COLO668 (cell line): ENCODE data around the gene PRICKLE3.
"Not testable (repeated sequence)": the region's sequence is repeated elsewhere in the genome, so short reads cannot be mapped to it uniquely, and the experiment has no call there.

ENCODE experiments used
- DNase-seq: peaks from one replicate; lab custom pipeline; 2025; ENCODE audit not compliant: unreplicated experiment; lab: John Stamatoyannopoulos, UW

PRICKLE3 gene

GRCh38 chrX:49161632-49162031 is 24.5 kb downstream of the PRICKLE3 start:
- DNase-seq, result no peak

DNA sequence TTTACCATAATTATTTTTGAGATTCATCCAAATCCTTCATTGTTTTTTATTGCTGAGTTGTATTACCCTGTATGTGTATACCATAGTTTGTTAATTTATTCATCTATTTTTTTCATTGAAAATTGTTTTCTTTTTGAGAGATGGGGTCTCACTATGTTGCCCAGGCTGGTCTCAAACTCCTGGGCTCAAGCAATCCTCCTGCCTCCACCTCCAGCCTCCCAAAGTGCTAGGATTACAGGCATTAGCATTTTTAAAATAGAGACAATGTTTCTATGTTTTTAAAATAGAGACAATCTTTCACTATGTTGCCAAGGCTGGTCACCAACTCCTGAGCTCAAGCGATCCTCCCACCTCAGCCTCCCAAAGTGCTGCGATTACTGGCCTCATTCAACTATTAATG is 25.3 kb downstream of the PRICKLE3 start:
- DNase-seq, result no peak

DNA sequence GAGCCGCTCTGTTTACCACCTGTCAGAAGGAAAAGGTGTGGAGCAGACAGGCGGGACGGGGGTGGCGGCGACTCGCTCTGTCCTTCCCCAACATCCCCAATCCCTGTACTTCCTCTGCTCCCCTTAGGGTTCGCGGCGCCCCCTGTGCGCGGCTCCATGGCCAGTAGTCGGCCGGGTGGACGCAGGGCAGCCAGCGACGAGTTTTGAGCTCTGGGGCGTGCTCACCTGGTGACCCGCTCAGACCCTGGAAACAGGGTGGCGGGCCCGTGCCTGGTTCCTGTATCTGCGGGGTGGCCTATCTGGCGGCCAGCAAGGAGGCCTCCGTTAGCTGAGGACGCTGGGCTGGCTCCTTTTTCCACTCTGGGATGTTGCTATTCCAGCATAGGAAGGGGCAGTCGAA is 29.0 kb downstream of the PRICKLE3 start:
- DNase-seq, result no peak

DNA sequence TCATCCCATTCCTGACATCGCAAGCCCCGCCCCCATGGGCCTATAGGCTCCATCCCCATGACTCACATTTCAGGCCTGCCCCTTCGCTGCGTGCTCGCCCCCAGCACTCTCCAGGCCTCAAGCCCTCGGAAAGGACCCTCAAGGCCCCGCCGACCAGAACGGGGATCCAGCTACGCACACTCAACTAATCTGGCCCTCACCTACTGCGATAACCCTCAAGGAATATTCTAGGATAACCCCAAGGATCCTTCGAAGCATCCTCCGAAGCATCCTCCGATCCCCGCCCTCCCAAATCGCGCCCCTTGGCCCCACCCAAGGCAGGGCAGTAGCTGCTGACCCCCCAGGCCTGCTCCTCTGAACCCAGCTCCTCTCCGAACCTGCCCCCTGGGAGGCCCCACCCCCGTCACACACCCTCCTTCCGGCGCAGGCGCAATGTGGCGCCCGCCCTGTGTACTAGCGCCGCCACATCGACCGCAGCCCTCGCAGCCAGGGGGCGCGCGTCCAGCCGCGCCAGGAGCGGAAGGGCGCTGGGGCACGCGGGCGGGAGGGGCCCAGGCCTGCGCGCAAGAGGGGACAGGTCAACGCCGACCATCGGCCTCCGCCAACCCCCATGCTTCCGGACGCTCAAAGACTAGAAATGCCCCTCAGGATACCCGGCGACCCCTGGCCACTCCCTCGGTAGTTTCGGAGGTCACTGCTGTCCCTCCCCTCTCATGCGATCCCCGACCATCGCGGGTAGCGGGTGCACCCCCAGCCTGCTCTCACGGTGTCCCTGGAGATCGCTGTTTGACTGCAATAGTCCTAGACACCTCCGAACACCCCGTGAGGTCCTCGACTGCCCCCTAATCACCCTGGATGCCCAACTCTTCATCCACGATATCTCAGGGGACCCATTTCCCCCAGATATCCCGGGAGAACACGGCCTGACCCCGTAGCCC is 30.0 kb downstream of the PRICKLE3 start:
- DNase-seq, result peak; percentile 90

DNA sequence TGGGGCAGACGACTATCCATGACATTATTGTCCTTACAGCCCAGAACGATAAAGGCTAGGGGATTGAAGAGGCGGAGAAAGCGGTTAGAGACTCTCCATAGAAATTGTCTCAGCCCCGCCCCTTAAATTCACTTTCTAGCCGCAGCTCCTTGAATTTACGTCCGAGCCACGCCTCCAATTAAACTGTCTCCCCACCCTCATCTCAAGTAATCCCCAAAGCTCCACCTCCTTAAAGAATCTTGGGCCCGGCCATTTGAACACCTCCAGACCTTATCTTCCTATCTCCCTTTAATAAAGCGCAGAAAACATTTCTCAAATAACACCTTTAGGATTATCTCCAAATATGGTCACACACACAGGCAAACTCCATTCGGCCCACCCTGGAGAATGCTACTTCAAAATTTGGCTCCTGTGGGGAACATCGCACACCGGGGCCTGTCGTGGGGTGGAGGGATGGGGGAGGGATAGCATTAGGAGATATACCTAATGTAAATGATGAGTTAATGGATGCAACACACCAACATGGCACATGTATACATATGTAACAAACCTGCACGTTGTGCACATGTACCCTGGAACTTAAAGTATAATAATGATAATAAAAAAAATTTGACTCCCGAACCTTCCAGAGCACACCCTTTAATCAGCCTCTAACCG is 30.8 kb downstream of the PRICKLE3 start:
- no peak for DNase-seq

DNA sequence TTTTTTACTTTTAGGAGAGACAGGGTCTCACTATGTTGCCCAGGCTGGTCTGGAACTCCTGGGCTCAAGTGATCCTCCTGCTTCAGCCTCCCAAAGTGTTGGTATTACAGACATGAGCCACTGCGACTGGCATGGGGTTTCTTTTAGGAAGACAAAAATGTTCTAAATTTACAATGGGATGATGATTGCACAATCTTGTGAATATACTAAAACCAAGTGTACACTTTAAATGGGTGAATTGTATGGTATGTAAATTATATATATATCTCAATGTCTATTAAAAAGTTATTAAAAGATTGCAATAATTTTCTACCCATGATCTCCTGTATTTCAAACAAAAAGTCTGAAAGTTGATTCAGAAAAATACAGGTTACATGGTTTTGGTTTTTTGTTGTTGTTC is 32.7 kb downstream of the PRICKLE3 start:
- DNase-seq, result no peak

- not testable (repeated sequence) for DNase-seq
These were observed 36.9 kb downstream of the PRICKLE3 start for GRCh38 chrX:49149291-49149690.

- peak; percentile 60 for DNase-seq
These were observed 37.6 kb downstream of the PRICKLE3 start for GRCh38 chrX:49148390-49149100.

GRCh38 chrX:49147936-49148335 is 38.2 kb downstream of the PRICKLE3 start:
- peak; percentile 37 for DNase-seq

GRCh38 chrX:49147282-49147681 is 38.9 kb downstream of the PRICKLE3 start:
- no peak for DNase-seq

GRCh38 chrX:49143154-49143553 is 43.0 kb downstream of the PRICKLE3 start:
- not testable (repeated sequence) for DNase-seq

GRCh38 chrX:49142264-49142663 is 43.9 kb downstream of the PRICKLE3 start:
- DNase-seq, result not testable (repeated sequence)

GRCh38 chrX:49139713-49140112 is 46.5 kb downstream of the PRICKLE3 start:
- peak; percentile 62 for DNase-seq

DNA sequence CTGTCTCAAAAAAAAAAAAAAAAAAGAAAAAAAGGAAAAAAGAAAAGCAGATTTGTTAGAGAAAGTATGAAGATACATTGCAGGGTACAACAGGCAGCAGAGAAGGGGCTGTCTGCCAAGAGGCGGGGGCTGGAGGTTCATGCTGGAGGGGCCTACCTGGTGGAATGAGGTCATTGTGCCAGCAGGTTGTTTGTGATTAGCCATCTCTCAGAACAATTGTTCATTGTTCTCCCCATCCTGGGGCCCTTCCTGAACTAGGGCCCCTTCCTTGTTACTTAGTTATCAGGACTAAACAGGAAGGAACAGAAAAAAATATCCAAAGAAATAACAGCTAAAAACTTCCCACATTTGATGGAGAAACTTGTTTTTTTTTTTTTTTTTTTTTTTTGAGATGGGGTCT is 48.7 kb downstream of the PRICKLE3 start:
- no peak for DNase-seq

- DNase-seq, result no peak
These were observed 52.4 kb downstream of the PRICKLE3 start for GRCh38 chrX:49133759-49134158.

DNA sequence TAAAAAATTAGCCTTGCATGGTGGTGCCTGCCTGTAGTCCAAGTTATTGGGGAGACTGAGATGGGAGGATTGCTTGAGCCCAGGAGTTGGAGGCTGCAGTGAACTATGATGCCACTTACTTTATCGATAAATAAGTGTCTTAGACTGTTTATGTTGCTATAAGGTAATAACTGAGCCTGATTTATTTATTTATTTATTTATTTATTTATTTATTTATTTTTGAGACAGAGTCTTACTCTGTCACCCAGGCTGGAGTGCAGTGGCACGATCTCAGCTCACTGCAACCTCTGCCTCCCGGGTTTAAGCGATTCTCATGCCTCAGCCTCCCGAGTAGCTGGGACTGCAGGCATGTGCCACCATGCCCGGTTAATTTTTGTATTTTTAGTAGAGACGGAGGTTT is 53.9 kb downstream of the PRICKLE3 start:
- not testable (repeated sequence) for DNase-seq

DNA sequence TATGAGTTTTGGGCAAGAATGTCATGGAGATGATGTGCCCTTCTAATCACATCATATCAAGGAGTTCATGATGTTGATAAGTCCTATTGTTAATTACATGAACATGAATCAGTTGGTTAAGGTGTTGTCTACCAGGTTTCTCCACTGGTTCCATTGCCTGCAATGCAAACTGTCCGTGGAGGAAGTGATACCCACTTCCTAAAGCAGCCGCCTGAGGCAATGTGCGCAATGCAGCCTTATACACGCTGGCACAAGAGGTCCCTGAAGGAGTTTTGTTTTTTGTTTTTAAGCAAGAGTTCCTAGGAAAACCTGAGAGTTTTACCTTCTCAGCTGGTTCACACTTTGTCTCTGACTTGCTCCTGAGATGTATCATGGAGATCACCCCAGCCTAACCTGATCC is 56.7 kb downstream of the PRICKLE3 start:
- DNase-seq, result no peak

GRCh38 chrX:49127742-49128258 is 58.4 kb downstream of the PRICKLE3 start:
- DNase-seq, result not testable (repeated sequence)
